ENCODE measurements around the gene HOPX. TPM values are rescaled to one million over a fixed set of nuclear protein-coding genes. Genes with fewer than 3 reads are reported as not detected.

The HOPX gene
- total RNA-seq, 1 experiment from 2014 or later: not detected

DNA sequence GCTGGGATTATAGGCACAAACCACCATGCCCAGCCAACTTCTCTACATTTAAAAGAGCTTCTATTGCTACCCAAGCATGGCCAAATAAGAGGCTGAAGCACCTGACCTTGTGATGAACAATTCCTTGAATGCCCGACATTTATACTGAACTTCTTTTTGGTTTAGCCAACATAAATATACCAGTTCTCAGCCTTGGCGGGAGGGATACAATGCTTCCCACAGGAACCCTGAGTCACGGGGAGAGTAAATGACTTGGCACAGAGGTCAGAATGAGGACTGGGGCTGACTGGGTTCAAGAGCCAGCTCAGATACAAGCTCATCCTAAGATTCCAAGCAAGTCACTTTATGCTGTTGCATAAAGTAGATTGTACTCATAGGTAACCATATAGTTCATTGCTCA, 6.1 kb downstream of the HOPX start:
- H2BK15ac ChIP-seq (ENCODE audit: low read depth, low read length): no peak overlapping the region
- no peaks in the 10 kb centered on the region for H3K79me1 ChIP-seq (ENCODE audit: insufficient read depth, low read depth, low read length, poor library complexity, severe bottlenecking)
- H3K14ac ChIP-seq (ENCODE audit: insufficient read depth, low read length): no peak overlapping the region
- Mint-ChIP-seq H3K9me3 (no peaks in the 10 kb centered on the region), H3K27me3 (ENCODE audit: low read depth) (peaks cover 21% of the 10 kb centered on the region), H3K4me3 (no peak overlapping the region), H3K27ac (no peak overlapping the region), H3K4me1 (no peaks in the 10 kb centered on the region), H3K36me3 (ENCODE audit: insufficient read depth in 1 of 3, low read depth in 3 of 3) (no peaks in the 10 kb centered on the region)
- no peak overlapping the region for H3T11ph ChIP-seq (ENCODE audit: low read length)
- no peaks in the 10 kb centered on the region for H3K79me2 ChIP-seq (ENCODE audit: insufficient read depth, low read length)
- H4K20me1 ChIP-seq (ENCODE audit: control insufficient read depth, insufficient read depth, insufficient read length): no peaks in the 10 kb centered on the region
- H3K56ac ChIP-seq (ENCODE audit: insufficient read length, low read depth, low read length): no peak overlapping the region
- no peak overlapping the region for H3K18ac ChIP-seq (ENCODE audit: insufficient read length, low read depth, low read length)
- no peaks in the 10 kb centered on the region for H3K9me3 ChIP-seq (ENCODE audit: control insufficient read depth, low read depth, low read length)
- no peak overlapping the region for H2BK120ac ChIP-seq (ENCODE audit: low read depth, low read length, poor library complexity, severe bottlenecking)
- no peak overlapping the region for H3K9ac ChIP-seq (ENCODE audit: extremely low read depth, insufficient read length, low read length)
- H2BK20ac ChIP-seq (ENCODE audit: low read depth, low read length, poor library complexity, severe bottlenecking): no peak overlapping the region
- no peak overlapping the region for H4K8ac ChIP-seq (replicated peaks; ENCODE audit: insufficient read length, low read depth, low read length)
- DNase-seq: no peak
- no peak overlapping the region for H3K4me2 ChIP-seq (ENCODE audit: insufficient read depth, insufficient read length, low read length)
- no peak overlapping the region for H3K4ac ChIP-seq (ENCODE audit: low read depth, low read length)
- no CpG with 5 or more reads among the region's 3 CpGs for WGBS (ENCODE audit: extremely low coverage, insufficient read length, low lambda C conversion rate)
- H3K27ac ChIP-seq (ENCODE audit: insufficient read length, low read depth, low read length): no peak overlapping the region
- no peak overlapping the region for H2BK5ac ChIP-seq (ENCODE audit: insufficient read length, low read length)
- H2AFZ ChIP-seq (ENCODE audit: low read length): no peak overlapping the region
- H4K91ac ChIP-seq (ENCODE audit: insufficient read length, low read depth, low read length): no peak overlapping the region
- H4K5ac ChIP-seq (ENCODE audit: insufficient read length, low read depth, low read length): no peak overlapping the region
- H3K27me3 ChIP-seq (ENCODE audit: insufficient read depth, low read length): no peaks in the 10 kb centered on the region
- no peaks in the 10 kb centered on the region for H3K4me1 ChIP-seq (ENCODE audit: insufficient read depth, low read length)
- TF ChIP-seq CTCF (conservative IDR thresholded peaks at IDR 0.05): no peak
- H2BK12ac ChIP-seq (ENCODE audit: insufficient read length, low read depth, low read length): no peak overlapping the region
- no peaks in the 10 kb centered on the region for H3K23me2 ChIP-seq (ENCODE audit: insufficient read length, low read depth, low read length, poor library complexity, severe bottlenecking)
- H2AK5ac ChIP-seq (ENCODE audit: insufficient read length, low read length): no peak overlapping the region
- H3K23ac ChIP-seq (ENCODE audit: insufficient read length, low read depth, low read length): no peak overlapping the region
